Ishikawa (cell line): ENCODE results near the gene RABL6.

Experiments used
- CEBPB ChIP-seq: IDR thresholded peaks from 2 replicates; pipeline ENCODE4 v1.6.1; 2012
- CREB1 ChIP-seq: IDR thresholded peaks from 2 replicates; pipeline ENCODE4 v1.6.1; 2012; ENCODE audit warnings: low read depth
- EP300 ChIP-seq: IDR thresholded peaks from 2 replicates; pipeline ENCODE4 v1.6.1; 2012; ENCODE audit warnings: borderline replicate concordance
- FOXM1 ChIP-seq: IDR thresholded peaks from 2 replicates; pipeline ENCODE4 v1.6.1; 2012; ENCODE audit warnings: low read depth, borderline replicate concordance
- RAD21 ChIP-seq: IDR thresholded peaks from 2 replicates; pipeline ENCODE4 v1.6.1; 2012; ENCODE audit warnings: low read depth
- TAF1 ChIP-seq: IDR thresholded peaks from 2 replicates; pipeline ENCODE4 v1.6.1; 2012; ENCODE audit warnings: low read depth, mild to moderate bottlenecking
- TCF12 ChIP-seq: IDR thresholded peaks from 2 replicates; pipeline ENCODE4 v1.6.1; 2012; ENCODE audit warnings: low read depth
- TEAD4 ChIP-seq: IDR thresholded peaks from 2 replicates; pipeline ENCODE4 v1.6.1; 2012
- YY1 ChIP-seq: IDR thresholded peaks from 2 replicates; pipeline ENCODE4 v1.6.1; 2012; ENCODE audit warnings: low read depth
- ZBTB7A ChIP-seq: IDR thresholded peaks from 2 replicates; pipeline ENCODE4 v1.6.1; 2012; ENCODE audit warnings: low read depth
- TF ChIP-seq, protein P1 (sequence below): IDR thresholded peaks from 2 replicates; pipeline ENCODE4 v1.6.1; 2012
- TF ChIP-seq, protein P2 (sequence below): IDR thresholded peaks from 2 replicates; pipeline ENCODE4 v1.6.1; 2012
- TF ChIP-seq, protein P3 (sequence below): IDR thresholded peaks from 2 replicates; pipeline ENCODE4 v1.6.1; 2012; ENCODE audit warnings: low read depth, mild to moderate bottlenecking

DNA sequence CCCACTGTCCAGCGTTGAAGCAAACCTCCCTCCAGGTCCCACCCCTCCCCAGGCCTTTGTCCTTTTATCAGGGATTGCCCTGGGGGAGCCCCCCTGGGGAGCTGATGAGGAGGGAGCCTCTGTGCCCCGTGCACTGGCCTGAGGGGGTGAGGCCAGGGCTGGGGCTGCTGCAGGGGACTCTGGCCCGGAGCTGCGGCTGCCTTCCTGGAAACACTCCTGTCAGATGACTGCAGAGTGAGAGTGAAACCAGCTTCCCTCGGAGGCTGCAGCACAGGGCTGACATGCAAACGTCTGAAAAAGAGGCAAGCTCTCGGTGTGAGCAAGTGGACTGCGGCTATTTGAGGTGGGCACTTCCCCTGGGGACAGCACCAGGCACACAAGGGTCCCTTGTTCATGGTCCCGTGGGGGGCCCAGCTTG lies 74.0 kb downstream of the RABL6 start:
- TF ChIP-seq CEBPB (no peak), YY1 (no peak), TAF1 (no peak), TEAD4 (no peak), FOXM1 (no peak), EP300 (no peak), RAD21 (no peak), ZBTB7A (no peak), CREB1 (no peak), TCF12 (no peak)
- TF ChIP-seq, protein P1, sequence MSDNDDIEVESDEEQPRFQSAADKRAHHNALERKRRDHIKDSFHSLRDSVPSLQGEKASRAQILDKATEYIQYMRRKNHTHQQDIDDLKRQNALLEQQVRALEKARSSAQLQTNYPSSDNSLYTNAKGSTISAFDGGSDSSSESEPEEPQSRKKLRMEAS, result no peak
- TF ChIP-seq, protein P2, sequence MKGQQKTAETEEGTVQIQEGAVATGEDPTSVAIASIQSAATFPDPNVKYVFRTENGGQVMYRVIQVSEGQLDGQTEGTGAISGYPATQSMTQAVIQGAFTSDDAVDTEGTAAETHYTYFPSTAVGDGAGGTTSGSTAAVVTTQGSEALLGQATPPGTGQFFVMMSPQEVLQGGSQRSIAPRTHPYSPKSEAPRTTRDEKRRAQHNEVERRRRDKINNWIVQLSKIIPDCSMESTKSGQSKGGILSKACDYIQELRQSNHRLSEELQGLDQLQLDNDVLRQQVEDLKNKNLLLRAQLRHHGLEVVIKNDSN, result no peak
- TF ChIP-seq, protein P3, sequence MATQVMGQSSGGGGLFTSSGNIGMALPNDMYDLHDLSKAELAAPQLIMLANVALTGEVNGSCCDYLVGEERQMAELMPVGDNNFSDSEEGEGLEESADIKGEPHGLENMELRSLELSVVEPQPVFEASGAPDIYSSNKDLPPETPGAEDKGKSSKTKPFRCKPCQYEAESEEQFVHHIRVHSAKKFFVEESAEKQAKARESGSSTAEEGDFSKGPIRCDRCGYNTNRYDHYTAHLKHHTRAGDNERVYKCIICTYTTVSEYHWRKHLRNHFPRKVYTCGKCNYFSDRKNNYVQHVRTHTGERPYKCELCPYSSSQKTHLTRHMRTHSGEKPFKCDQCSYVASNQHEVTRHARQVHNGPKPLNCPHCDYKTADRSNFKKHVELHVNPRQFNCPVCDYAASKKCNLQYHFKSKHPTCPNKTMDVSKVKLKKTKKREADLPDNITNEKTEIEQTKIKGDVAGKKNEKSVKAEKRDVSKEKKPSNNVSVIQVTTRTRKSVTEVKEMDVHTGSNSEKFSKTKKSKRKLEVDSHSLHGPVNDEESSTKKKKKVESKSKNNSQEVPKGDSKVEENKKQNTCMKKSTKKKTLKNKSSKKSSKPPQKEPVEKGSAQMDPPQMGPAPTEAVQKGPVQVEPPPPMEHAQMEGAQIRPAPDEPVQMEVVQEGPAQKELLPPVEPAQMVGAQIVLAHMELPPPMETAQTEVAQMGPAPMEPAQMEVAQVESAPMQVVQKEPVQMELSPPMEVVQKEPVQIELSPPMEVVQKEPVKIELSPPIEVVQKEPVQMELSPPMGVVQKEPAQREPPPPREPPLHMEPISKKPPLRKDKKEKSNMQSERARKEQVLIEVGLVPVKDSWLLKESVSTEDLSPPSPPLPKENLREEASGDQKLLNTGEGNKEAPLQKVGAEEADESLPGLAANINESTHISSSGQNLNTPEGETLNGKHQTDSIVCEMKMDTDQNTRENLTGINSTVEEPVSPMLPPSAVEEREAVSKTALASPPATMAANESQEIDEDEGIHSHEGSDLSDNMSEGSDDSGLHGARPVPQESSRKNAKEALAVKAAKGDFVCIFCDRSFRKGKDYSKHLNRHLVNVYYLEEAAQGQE, result no peak
